Measurements from ENCODE around the gene C15orf40. TPM values are rescaled to one million over a fixed set of nuclear protein-coding genes. Genes with fewer than 3 reads are reported as not detected.

Gene C15orf40
- total and polyA plus RNA-seq, 9 of the 15 experiments (the other 6 are each of a cell fraction or from before 2014, with no cell fraction given) = 15.9 to 52.0 (median 27.0) TPM

DNA sequence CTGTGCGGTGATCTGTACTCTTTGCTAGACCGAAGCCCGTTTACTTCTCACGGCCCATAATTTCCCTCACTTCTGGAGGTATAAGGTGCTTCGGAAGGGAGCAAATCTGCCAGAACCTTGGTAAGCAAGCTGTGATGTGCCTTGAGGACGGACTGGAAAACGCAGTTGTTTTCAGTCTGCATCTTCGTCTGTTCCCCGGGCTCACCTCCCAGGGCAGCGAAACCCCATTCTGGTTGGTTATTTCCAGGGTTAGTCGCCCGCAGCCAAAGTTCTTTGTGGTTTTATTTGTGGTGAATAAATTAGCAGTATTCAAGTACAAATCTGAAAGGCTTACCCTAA, 25.0 kb downstream of the C15orf40 start (continued):
- TF ChIP-seq, protein P1, sequence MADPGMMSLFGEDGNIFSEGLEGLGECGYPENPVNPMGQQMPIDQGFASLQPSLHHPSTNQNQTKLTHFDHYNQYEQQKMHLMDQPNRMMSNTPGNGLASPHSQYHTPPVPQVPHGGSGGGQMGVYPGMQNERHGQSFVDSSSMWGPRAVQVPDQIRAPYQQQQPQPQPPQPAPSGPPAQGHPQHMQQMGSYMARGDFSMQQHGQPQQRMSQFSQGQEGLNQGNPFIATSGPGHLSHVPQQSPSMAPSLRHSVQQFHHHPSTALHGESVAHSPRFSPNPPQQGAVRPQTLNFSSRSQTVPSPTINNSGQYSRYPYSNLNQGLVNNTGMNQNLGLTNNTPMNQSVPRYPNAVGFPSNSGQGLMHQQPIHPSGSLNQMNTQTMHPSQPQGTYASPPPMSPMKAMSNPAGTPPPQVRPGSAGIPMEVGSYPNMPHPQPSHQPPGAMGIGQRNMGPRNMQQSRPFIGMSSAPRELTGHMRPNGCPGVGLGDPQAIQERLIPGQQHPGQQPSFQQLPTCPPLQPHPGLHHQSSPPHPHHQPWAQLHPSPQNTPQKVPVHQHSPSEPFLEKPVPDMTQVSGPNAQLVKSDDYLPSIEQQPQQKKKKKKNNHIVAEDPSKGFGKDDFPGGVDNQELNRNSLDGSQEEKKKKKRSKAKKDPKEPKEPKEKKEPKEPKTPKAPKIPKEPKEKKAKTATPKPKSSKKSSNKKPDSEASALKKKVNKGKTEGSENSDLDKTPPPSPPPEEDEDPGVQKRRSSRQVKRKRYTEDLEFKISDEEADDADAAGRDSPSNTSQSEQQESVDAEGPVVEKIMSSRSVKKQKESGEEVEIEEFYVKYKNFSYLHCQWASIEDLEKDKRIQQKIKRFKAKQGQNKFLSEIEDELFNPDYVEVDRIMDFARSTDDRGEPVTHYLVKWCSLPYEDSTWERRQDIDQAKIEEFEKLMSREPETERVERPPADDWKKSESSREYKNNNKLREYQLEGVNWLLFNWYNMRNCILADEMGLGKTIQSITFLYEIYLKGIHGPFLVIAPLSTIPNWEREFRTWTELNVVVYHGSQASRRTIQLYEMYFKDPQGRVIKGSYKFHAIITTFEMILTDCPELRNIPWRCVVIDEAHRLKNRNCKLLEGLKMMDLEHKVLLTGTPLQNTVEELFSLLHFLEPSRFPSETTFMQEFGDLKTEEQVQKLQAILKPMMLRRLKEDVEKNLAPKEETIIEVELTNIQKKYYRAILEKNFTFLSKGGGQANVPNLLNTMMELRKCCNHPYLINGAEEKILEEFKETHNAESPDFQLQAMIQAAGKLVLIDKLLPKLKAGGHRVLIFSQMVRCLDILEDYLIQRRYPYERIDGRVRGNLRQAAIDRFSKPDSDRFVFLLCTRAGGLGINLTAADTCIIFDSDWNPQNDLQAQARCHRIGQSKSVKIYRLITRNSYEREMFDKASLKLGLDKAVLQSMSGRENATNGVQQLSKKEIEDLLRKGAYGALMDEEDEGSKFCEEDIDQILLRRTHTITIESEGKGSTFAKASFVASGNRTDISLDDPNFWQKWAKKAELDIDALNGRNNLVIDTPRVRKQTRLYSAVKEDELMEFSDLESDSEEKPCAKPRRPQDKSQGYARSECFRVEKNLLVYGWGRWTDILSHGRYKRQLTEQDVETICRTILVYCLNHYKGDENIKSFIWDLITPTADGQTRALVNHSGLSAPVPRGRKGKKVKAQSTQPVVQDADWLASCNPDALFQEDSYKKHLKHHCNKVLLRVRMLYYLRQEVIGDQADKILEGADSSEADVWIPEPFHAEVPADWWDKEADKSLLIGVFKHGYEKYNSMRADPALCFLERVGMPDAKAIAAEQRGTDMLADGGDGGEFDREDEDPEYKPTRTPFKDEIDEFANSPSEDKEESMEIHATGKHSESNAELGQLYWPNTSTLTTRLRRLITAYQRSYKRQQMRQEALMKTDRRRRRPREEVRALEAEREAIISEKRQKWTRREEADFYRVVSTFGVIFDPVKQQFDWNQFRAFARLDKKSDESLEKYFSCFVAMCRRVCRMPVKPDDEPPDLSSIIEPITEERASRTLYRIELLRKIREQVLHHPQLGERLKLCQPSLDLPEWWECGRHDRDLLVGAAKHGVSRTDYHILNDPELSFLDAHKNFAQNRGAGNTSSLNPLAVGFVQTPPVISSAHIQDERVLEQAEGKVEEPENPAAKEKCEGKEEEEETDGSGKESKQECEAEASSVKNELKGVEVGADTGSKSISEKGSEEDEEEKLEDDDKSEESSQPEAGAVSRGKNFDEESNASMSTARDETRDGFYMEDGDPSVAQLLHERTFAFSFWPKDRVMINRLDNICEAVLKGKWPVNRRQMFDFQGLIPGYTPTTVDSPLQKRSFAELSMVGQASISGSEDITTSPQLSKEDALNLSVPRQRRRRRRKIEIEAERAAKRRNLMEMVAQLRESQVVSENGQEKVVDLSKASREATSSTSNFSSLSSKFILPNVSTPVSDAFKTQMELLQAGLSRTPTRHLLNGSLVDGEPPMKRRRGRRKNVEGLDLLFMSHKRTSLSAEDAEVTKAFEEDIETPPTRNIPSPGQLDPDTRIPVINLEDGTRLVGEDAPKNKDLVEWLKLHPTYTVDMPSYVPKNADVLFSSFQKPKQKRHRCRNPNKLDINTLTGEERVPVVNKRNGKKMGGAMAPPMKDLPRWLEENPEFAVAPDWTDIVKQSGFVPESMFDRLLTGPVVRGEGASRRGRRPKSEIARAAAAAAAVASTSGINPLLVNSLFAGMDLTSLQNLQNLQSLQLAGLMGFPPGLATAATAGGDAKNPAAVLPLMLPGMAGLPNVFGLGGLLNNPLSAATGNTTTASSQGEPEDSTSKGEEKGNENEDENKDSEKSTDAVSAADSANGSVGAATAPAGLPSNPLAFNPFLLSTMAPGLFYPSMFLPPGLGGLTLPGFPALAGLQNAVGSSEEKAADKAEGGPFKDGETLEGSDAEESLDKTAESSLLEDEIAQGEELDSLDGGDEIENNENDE (IDR thresholded peaks at IDR 0.05; ENCODE audit: low read depth, low read length) = no peak
- TF ChIP-seq, protein P2, sequence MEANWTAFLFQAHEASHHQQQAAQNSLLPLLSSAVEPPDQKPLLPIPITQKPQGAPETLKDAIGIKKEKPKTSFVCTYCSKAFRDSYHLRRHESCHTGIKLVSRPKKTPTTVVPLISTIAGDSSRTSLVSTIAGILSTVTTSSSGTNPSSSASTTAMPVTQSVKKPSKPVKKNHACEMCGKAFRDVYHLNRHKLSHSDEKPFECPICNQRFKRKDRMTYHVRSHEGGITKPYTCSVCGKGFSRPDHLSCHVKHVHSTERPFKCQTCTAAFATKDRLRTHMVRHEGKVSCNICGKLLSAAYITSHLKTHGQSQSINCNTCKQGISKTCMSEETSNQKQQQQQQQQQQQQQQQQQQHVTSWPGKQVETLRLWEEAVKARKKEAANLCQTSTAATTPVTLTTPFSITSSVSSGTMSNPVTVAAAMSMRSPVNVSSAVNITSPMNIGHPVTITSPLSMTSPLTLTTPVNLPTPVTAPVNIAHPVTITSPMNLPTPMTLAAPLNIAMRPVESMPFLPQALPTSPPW (CRISPR knock-in tag; IDR thresholded peaks at IDR 0.05) = 0 out of 2 replicates have a peak, but pooled peaks have one; percentile 8
- TF ChIP-seq KDM5B (IDR thresholded peaks at IDR 0.05; ENCODE audit: insufficient replicate concordance, low read depth, low read length) (peak; percentile 38), NCOA6 (IDR thresholded peaks at IDR 0.05) (no peak), SMARCB1 (IDR thresholded peaks at IDR 0.05; ENCODE audit: insufficient read length, low read depth) (no peak), PHB (CRISPR knock-in tag; IDR thresholded peaks at IDR 0.05) (no peak)
- TF ChIP-seq, protein P3, sequence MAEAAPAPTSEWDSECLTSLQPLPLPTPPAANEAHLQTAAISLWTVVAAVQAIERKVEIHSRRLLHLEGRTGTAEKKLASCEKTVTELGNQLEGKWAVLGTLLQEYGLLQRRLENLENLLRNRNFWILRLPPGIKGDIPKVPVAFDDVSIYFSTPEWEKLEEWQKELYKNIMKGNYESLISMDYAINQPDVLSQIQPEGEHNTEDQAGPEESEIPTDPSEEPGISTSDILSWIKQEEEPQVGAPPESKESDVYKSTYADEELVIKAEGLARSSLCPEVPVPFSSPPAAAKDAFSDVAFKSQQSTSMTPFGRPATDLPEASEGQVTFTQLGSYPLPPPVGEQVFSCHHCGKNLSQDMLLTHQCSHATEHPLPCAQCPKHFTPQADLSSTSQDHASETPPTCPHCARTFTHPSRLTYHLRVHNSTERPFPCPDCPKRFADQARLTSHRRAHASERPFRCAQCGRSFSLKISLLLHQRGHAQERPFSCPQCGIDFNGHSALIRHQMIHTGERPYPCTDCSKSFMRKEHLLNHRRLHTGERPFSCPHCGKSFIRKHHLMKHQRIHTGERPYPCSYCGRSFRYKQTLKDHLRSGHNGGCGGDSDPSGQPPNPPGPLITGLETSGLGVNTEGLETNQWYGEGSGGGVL (CRISPR knock-in tag; IDR thresholded peaks at IDR 0.05) = no peak

All from K562 (cell line).